Measurements from ENCODE around the gene MARCHF10.
A peak's percentile ranks its signal among the peaks of the same experiment; 100 is the strongest.

- TF ChIP-seq CTCF (IDR thresholded peaks at IDR 0.05) (no peak), POLR2AphosphoS5 (IDR thresholded peaks at IDR 0.05) (peak; percentile 16 to 82 (median 54))
Observed at GRCh38 chr17:62819511-62820221, 11.6 kb upstream of the MARCHF10 start.

Measured in breast epithelium (tissue), 3 donors.